Kidney glomerular epithelial cell (primary cell): ENCODE measurements around the gene TLCD1.
A peak's percentile ranks its signal among the peaks of the same experiment; 100 is the strongest.
"Not testable (repeated sequence)": the region's sequence is repeated elsewhere in the genome, so short reads cannot be mapped to it uniquely, and the experiment has no call there.

Experiments used
- DNase-seq: peaks from one replicate; lab custom pipeline; 2025; lab: John Stamatoyannopoulos, UW

Gene TLCD1

DNA sequence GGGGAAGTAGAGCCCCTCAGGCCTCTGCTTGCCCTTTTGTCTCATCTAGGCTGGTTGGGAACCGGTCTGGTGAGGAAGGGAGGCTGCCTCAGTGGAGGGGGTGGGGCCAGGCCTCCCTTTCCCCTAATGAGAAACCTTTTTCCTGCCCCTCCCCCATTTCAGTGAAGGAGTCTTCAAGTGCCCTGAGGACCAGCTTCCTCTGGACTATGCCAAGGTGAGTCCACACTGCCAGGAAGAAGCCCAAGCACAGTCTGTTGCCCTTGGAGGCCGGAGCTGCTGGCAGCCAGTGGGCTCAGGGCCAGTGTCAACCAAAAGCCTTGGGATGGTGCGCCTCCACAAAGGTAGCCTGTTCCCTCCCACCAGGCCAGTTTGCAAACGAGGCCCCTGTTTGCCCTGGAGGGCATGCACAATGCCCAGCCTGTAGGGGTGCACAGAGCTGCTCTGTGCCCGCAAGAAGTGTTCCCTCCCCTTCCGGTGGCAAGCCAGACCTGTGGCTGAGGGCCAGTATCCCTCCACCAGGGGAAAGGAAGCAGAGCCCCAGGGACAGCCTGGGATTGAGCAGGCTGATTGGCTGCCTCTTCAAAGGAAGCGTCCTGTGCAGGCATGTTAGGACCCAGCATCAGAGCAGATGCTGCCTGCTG is 21.1 kb upstream of the TLCD1 start:
- no peak for DNase-seq

DNA sequence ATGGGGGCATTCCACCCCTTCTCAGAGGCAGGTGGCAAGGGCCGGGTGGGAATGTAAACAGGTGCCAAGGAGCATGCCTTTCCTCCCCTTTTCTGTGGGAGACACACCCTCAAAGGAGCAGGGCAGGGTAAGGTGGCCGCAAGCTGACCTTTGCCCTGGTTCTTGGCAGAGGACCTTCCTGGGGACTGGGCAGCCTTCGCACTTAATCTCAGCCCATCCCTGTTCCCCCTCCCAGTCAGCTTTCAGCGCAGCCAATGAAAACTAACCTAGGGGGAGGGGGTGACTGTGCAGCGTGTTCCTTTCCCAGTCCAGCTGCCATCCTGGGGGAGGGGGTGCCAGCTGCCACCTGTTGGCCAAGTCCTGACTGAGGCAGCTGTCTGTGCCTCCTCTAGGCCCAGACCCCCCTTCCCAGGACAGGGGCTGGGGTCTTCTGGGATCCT is 20.6 kb upstream of the TLCD1 start:
- DNase-seq = no peak

DNA sequence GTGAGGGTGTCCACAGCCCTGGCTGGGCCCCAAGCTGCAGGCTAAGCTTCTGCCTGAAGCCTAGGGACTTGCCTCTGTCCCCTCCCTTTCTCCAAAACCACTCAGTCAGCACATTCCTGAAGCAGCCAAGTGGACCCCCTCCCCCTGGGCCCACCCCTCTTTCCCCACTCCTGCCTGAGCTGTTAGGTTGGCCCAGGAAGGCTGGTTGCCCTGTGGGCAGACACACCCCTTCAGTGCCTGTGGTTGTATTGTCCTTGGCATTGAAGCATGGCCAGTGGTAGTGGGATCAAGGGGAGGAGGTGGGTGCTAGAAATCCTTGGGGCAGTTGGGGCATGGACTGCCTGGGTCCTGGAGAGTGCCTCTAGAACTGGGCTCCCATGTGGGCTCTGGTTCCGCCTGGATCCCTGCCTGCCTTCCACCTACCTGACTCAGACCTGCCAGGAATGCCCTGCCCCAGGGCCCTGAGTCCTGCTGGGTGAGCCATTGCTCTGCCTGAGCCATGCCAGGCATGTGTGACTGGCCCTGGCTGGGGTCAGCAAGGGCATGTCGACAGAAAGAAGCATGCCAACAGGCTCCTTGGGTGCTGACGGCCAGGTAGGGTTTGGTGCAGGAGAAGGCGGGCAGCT is 19.9 kb upstream of the TLCD1 start:
- peak; percentile 70 for DNase-seq

DNA sequence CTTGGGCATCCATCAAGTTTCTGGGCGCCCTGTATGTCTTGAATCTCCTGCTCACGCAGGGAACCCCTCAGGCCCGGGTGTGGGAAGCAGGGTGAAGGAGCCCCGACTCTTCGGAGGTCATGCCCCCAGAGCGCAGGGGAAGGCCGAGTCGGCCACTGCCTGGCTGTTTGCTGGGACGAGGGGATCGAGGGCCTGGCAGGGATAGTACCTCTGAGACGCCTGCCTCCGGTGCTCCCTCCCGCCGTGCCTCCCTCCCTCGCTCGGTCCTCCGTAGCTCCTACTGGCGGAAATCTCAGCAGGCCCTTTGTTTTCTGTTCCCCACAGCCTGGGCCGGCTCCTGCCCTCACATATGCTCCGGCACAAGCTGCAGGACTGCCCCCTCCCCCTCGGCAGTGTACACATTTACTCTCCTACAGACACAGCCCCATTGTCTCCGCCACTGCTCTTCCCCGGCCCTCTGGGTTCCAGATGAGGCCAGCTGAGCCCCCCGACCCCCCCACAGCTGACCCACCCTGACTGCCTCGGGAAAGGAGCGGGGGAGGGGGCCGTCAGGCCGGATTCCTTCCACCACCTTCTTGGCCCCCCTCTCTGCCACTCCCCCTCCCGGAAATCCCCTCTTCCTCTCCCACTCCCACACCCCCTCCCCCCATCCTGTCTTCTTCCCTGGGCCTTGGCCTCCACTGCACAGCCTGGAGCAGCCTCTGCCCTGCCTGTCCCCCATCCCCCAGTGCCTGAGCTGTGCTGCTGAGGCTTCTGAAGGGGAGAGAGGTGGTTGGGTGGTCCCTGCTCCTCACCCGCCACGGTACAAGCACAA is 19.1 kb upstream of the TLCD1 start:
- DNase-seq = no peak

DNA sequence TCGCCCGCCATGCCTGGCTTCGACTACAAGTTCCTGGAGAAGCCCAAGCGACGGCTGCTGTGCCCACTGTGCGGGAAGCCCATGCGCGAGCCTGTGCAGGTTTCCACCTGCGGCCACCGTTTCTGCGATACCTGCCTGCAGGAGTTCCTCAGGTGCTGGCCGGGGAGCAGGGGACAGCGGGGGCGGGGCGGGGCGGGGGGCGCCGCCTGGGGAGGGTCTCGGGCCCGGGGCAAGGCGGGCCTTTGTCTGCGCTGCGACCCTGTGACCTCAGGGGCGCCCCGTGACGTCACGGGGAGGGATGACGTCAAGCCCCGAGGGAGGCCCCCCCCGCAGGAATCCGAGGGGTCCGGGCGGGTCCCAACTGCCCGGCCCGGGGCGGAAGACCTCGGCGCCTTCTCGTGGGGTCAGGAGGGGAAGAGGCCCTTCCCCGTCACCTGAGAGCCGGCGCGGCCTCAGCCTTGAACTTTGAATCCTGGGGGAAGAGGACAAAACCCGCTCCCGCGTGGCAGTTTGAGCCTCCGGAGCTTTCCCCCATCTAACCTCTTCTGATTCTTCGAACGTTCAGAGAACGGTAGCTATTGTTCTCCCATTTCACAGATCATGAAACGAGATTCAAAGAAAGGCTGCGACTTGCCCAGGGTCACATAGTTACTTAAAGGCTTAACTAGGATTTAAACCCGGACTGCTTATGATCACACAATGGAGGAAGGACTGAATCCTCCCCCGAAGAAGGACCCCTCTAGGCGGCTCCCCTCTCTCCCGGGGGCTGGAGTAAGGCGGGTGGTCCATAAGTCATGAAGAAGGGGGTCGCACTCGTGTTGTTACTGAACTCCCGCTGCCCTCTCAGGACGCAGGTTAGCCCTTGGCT is 18.3 kb upstream of the TLCD1 start:
- no peak for DNase-seq

DNA sequence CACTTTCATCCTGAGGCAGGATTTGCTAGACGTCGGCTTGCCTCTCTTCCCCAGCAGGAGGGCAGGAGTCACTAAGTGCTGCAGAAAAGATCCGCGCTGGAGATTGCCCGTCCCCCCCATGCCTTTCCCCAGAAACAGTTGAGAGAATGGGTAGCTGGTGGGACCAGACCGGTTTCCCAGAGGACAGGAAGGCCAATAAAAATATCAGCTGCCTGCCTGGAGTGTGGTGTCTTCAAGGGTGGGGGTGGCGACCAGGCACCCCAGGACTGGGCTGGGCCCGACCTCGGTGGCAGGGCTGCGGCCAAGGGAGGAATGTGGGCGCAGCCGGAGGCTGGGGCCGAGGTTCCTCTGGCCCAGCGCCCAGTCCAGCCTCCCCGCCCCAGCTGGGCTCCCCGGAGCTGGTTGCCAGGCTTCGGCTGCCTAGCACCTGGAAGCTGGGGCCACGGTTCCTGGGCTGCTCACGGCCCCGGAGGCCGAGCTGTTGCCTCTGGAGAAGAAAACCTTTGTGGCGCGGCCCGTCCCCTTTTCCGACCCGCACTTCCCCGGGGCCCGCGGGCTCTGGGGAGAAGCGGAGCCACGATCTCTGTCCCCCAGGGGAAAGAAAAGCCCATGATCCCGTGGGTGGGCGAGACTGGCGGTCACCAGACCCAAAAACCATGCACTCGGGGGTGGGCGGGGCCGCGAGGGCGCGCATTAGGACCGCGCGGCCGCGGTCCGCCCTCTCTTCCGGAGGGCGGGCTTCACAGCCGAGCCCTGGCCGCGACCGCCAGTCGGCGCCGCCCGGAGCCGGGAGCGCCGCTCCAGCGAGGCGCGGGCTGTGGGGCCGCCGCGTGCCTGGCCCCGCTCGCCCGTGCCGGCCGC is 17.4 kb upstream of the TLCD1 start, which contains the start of gene TRAF4:
Gene TRAF4 (plus strand): TSS at position 769 of the 861 bp plus-strand sequence. CDS start 102 bp downstream, outside the sequence.
- peak; percentile 78 for DNase-seq

DNA sequence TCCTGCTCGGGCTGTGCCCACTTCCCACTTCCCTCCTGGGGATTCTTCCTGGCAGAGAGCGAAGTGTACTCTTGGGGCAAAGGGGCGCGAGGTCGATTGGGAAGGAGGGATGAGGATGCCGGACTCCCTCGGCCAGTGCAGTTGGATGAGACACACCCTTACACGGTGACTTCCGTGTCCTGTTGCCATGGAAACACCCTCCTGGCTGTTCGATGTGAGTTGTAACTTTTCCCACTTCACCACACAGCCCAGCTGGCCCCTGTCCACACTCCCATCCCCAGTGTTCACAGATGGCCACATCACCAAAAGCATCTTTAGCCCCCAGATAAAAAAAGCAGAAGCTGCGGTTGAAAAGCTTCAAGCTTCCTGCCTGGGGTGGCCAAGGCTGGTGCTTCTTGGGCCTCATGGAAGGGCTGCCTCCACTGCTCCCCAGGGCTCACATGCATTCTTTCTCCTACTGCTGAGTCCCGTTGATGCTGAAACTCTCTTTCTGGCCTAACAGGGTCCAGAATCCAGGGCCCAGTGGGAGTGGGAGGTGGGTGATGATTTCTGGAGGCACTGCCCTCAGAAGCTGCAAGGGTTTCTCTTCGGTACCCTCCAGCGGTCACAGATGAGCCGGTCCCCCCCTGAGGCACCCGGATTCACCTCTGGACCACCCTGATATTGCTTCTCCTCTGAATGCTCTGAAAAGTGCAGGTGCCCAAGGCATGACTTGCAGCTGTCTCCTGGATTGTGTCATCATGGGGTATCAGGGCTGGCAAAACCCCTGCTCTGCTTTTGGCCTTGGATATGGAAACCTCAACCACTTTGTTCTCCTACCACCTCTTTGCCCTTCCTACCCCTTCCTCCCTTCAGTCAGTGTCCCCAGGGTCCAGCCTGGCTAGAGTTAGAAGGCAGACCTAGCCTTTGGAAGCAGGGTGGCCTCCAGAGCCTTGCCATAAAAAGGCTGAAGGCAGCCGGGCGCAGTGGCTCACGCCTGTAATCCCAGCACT is 15.6 kb upstream of the TLCD1 start:
- no peak for DNase-seq

DNA sequence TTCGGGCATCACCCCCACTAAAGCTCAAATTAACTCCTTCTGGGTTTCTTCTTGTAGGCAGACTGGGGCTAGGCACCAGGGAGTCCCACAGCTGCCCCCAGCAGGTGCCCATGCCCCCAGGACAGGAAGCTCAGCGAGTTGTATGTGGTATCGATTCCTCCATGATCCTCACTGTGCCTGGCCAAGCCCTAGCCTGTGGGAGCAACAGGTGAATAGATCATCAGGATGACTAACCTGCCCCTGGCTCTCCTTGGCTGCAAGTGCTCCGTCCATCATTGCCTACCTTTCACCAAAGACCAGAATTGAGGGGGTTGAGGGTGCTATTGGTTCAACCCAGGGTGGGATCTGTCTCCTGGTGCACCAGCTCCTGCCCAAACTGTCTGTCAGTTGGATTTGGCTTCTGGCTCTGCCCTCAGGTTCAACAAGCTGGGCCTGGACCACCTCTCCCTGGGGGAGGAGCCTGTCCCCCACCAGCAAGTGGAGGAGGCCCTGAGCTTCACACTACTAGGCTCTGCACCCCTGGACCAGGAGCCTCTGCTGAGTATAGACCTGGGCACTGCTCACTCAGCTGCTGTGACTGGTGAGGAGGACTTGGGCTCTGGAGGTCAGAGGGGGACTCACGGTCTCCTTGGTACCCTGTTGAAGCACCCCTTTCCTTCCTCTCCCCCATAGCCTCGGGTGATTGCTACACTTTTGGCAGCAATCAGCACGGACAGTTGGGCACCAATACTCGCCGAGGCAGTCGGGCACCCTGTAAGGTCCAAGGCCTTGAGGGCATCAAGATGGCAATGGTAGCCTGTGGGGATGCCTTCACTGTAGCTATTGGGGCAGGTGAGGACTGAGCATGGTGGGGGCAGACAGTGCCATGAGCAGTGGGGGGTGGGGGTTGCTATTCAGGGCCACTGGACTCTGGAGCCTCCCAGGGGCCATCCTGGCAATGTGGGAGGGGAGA is 14.6 kb upstream of the TLCD1 start:
- DNase-seq = no peak

DNA sequence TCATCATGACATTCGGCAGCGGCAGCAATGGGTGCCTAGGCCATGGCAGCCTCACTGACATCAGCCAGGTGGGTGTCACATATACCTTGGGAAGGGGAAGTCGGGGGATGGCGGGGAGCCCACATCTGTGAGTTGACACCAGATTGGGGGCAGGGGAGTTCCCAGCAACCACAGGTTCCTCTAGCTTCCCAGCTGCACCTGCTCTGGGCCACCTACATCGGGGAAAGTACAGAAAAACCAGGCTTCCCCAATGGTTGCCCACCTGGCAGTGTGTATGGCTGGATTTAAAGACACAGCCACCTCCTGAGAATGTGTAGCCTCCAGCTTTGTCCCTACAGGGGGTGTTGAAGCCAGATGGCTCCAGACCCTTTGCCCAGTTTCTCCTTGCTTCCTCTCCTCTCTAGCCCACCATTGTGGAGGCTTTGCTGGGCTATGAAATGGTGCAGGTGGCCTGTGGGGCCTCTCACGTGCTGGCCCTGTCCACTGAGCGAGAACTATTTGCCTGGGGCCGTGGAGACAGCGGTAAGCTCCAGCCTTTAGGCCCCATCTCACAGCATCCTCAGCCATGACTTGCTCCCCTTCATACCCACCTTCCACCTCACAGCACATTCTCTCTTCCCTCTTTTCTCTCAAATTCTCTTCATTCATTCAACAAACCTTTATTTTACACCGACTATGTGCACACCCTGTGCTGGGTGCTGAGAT is 12.8 kb upstream of the TLCD1 start:
- no peak for DNase-seq

DNA sequence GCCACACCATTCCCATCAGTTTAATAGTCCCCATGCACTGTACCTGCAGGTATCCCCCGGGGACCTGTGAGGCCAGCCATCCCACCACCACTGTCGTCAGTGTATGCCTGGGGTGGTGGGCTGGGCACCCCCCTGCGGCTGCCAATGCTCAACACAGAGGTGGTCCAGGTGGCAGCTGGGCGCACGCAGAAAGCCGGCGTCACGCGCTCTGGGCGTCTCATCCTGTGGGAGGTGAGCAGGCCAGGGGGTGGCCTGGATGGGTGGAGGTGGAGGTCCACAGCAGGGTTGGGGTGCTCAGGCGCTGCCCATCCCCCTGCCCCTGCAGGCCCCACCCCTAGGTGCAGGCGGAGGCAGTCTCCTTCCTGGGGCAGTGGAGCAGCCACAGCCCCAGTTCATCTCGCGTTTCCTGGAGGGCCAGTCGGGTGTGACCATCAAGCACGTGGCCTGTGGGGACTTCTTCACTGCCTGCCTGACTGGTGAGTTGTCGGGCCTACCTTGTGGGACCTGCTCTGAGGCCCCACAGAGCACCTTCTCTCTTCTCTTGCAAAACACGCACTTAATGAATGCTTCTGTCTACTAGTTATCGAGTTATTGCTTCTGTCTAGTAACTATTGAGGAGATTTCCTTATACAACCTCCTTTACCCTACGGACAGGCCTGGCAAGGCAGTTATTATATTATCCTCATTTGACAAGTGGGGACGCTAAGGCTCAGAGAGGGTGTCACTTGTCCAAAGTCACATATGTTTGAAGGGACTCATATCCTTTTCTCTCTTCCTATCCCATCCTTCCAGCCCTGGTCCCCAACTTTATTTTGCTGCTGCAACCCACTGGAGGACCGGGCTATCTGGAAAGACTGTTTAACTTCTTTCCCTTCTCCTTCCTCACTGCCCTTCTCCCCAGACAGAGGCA is 12.0 kb upstream of the TLCD1 start:
- DNase-seq = no peak

DNA sequence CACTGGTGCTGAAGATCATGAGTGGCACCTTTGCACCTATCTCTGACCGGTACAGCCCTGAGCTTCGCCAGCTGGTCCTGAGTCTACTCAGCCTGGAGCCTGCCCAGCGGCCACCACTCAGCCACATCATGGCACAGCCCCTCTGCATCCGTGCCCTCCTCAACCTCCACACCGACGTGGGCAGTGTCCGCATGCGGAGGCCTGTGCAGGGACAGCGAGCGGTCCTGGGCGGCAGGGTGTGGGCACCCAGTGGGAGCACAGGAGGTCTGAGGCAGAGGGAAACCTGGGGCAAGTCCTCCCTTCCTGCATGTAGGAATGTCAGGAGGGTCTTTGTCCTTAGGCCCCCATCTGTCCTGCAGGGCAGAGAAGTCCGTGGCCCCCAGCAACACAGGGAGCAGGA is 11.3 kb upstream of the TLCD1 start:
- DNase-seq = no peak

DNA sequence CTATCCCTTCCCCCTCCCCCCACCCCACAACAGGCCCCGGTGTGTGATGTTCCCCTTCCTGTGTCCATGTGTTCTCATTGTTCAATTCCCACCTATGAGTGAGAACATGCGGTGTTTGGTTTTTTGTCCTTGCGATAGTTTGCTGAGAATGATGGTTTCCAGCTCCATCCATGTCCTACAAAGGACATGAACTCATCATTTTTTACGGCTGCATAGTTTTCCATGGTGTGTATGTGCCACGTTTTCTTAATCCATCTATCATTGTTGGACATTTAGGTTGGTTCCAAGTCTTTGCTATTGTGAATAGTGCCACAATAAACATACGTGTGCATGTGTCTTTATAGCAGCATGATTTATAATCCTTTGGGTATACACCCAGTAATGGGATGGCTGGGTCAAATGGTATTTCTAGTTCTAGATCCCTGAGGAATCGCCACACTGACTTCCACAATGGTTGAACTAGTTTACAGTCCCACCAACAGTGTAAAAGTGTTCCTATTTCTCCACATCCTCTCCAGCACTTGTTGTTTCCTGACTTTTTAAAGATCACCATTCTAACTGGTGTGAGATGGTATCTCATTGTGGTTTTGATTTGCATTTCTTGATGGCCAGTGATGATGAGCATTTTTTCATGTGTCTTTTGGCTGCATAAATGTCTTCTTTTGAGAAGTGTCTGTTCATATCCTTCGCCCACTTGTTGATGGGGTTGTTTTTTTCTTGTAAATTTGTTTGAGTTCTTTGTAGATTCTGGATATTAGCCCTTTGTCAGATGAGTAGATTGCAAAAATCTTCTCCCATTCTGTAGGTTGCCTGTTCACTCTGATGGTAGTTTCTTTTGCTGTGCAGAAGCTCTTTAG is 10.1 kb upstream of the TLCD1 start:
- not testable (repeated sequence) for DNase-seq

DNA sequence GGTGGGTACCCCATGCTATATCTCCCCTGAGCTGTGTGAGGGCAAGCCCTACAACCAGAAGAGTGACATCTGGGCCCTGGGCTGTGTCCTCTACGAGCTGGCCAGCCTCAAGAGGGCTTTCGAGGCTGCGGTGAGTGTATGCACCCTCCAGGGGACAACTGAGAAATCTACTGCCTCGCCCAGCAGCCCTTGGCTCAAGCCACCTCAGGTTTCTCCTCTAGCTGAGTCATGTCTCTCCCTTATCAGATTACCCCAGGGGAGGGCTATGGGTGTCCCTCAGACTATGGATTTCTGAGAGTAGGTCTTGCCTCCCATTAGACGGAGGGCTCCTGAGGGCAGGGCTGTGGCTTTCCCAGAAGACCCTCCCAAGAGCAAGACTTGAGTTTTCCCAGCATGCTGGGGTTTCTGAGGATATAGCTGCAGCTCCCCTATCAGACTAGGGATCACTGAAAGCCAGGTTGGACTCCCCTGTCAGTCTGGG is 9.2 kb upstream of the TLCD1 start:
- DNase-seq = no peak

DNA sequence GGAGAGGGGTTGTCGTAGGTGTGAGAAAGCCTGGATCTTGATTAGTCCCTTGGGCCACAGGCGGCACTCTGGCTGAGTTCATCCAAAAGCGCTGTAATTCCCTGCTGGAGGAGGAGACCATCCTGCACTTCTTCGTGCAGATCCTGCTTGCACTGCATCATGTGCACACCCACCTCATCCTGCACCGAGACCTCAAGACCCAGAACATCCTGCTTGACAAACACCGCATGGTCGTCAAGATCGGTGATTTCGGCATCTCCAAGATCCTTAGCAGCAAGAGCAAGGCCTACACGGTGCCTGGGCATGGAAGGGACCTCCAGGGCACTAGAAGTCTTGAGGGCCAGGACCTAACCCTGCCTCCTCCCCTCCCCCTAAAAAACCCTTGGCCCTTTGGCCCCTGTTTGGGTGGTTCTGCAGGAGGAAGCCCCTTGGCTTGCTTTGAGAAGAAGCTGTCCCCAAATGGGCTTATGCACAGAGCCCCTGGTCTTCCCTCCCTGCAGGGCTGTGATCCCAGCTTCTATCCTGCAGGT is 8.7 kb upstream of the TLCD1 start:
- no peak for DNase-seq

DNA sequence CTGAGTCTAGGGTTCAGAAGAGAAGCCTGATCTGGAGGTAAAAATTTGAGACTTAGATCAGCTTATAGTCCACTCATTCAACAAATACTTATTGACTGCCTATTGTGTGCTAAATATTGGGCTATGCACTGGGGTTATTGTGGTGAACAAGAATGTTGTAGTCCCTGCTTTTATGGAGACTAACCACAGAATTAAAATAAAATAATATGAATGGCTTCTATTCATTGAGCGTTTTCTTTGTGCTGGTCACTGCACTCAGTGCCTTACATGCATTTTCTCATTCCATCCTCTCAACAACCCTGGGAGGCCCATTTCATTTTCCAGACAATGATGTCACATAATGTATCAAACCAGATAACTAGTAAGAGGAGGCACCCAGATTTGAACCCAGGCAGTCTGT is 7.3 kb upstream of the TLCD1 start:
- DNase-seq = no peak

DNA sequence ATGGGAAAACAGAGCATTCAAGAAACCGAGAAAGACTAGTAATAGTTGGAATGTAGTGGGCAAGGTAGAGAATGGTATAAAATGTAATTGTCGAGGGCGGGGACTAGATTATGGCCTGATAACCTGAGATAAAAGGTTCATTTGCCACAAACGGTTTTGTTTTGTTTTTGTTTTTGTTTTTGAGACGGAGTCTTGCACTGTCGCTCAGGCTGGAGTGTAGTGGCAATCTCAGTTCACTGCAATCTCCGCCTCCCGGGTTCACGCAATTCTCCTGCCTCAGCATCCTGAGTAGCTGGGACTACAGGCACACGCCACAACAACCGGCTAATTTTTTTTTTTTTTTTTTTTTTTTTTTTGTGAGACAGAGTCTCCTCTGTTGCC is 3.9 kb upstream of the TLCD1 start:
- no peak for DNase-seq
